ENCODE measurements around the gene HOXD12. TPM values are rescaled to one million over a fixed set of nuclear protein-coding genes. Genes with fewer than 3 reads are reported as not detected.
A peak's percentile ranks its signal among the peaks of the same experiment; 100 is the strongest.

Gene HOXD12
- total and polyA plus RNA-seq, 2 experiments from 2014 or later = not detected

- H3K27ac Mint-ChIP-seq = no peak overlapping the region
- Histone ChIP-seq H3K4me1 (ENCODE audit: insufficient read depth) (peaks cover 22% of the 10 kb centered on the region), H3K4me2 (no peak overlapping the region), H3K4me3 (no peak overlapping the region), H3F3A (replicated peaks; ENCODE audit: low read depth) (peaks cover 4% of the 10 kb centered on the region; the same call in 1 of the 2 replicates), H3K79me2 (replicated peaks; ENCODE audit: insufficient read depth) (no peaks in the 10 kb centered on the region), H4K20me1 (replicated peaks; ENCODE audit: insufficient read depth) (peaks cover 7% of the 10 kb centered on the region), H3K36me3 (ENCODE audit: insufficient read depth) (no peaks in the 10 kb centered on the region), H3K27me3 (ENCODE audit: insufficient read depth) (peaks cover 86% of the 10 kb centered on the region), H3K27ac (ENCODE audit: low read depth) (no peak overlapping the region), H2AFZ (no peak overlapping the region), H3K9me2 (ENCODE audit: insufficient read depth) (no peaks in the 10 kb centered on the region)
- ATAC-seq (no peak), DNase-seq (ENCODE audit: low spot score) (no peak)
- no peak overlapping the region for H3K4me3 Mint-ChIP-seq
- peaks cover 52% of the 10 kb centered on the region for H3K27me3 Mint-ChIP-seq (ENCODE audit: insufficient read depth, low read depth, poor library complexity)
- H3K4me1 Mint-ChIP-seq = peaks cover 16% of the 10 kb centered on the region
- H3K36me3 Mint-ChIP-seq (ENCODE audit: low read depth) = no peaks in the 10 kb centered on the region
- TF ChIP-seq EZH2 (IDR thresholded peaks at IDR 0.05; ENCODE audit: low read depth, unreplicated experiment) (peak; percentile 18), CTCF (conservative IDR thresholded peaks at IDR 0.05; ENCODE audit: low read depth in 2 of 2) (no peak)
- no peaks in the 10 kb centered on the region for H3K9me3 Mint-ChIP-seq
These were observed 35.6 kb upstream of the HOXD12 start for GRCh38 chr2:176063958-176064357.

- no peaks in the 10 kb centered on the region for H3K9me2 ChIP-seq (ENCODE audit: insufficient read depth)
- H3K27ac Mint-ChIP-seq = no peak overlapping the region
- H3K36me3 Mint-ChIP-seq (ENCODE audit: low read depth) = no peaks in the 10 kb centered on the region; the same call in 2 of the 3 replicates
- peaks cover 12% of the 10 kb centered on the region for H4K20me1 ChIP-seq (replicated peaks; ENCODE audit: insufficient read depth)
- H3K4me1 Mint-ChIP-seq = peaks cover 22% of the 10 kb centered on the region
- peak overlapping the region; percentile 56 for H3K4me3 ChIP-seq
- no peaks in the 10 kb centered on the region; the same call in 1 of the 2 replicates for H3K36me3 ChIP-seq (ENCODE audit: insufficient read depth)
- peaks cover 6% of the 10 kb centered on the region; the same call in 1 of the 2 replicates for H3F3A ChIP-seq (replicated peaks; ENCODE audit: low read depth)
- peak overlapping the region; percentile 62 for H3K4me3 Mint-ChIP-seq
- no peak overlapping the region for H3K27ac ChIP-seq (ENCODE audit: low read depth)
- peak; percentile 38 for ATAC-seq
- peaks cover 81% of the 10 kb centered on the region for H3K27me3 Mint-ChIP-seq (ENCODE audit: insufficient read depth, low read depth, poor library complexity)
- TF ChIP-seq EZH2phosphoT487 (IDR thresholded peaks at IDR 0.05; ENCODE audit: unreplicated experiment) (peak; percentile 72), EZH2 (IDR thresholded peaks at IDR 0.05; ENCODE audit: low read depth, unreplicated experiment) (peak; percentile 90), ZNF114 (CRISPR knock-in tag; IDR thresholded peaks at IDR 0.05) (no peak)
- peak; percentile 64 for DNase-seq (ENCODE audit: low spot score)
- no peaks in the 10 kb centered on the region for H3K9me3 Mint-ChIP-seq
- H3K4me1 ChIP-seq (ENCODE audit: insufficient read depth) = peaks cover 24% of the 10 kb centered on the region
- H2AFZ ChIP-seq = peak overlapping the region; percentile 84
- H3K79me2 ChIP-seq (replicated peaks; ENCODE audit: insufficient read depth) = no peaks in the 10 kb centered on the region
- H3K4me2 ChIP-seq = peak overlapping the region; percentile 89
- H3K27me3 ChIP-seq (ENCODE audit: insufficient read depth) = peaks cover 100% of the 10 kb centered on the region
These were observed 32.7 kb upstream of the HOXD12 start for GRCh38 chr2:176066645-176067588.
